Ishikawa (cell line): ENCODE measurements around the gene GRK3.

Experiments used
- CEBPB ChIP-seq: IDR thresholded peaks from 2 replicates; pipeline ENCODE4 v1.6.1; 2012
- CREB1 ChIP-seq: IDR thresholded peaks from 2 replicates; pipeline ENCODE4 v1.6.1; 2012; ENCODE audit warnings: low read depth
- EGR1 ChIP-seq: IDR thresholded peaks from 2 replicates; pipeline ENCODE4 v1.6.1; 2012
- EP300 ChIP-seq: IDR thresholded peaks from 2 replicates; pipeline ENCODE4 v1.6.1; 2012; ENCODE audit warnings: borderline replicate concordance
- FOXM1 ChIP-seq: IDR thresholded peaks from 2 replicates; pipeline ENCODE4 v1.6.1; 2012; ENCODE audit warnings: low read depth, borderline replicate concordance
- MAX ChIP-seq: IDR thresholded peaks from 2 replicates; pipeline ENCODE4 v1.6.1; 2012
- NFIC ChIP-seq: IDR thresholded peaks from 2 replicates; pipeline ENCODE4 v1.6.1; 2012
- RAD21 ChIP-seq: IDR thresholded peaks from 2 replicates; pipeline ENCODE4 v1.6.1; 2012; ENCODE audit warnings: low read depth
- REST ChIP-seq: IDR thresholded peaks from 2 replicates; pipeline ENCODE4 v1.6.1; 2012; ENCODE audit warnings: low read depth, mild to moderate bottlenecking
- TAF1 ChIP-seq: IDR thresholded peaks from 2 replicates; pipeline ENCODE4 v1.6.1; 2012; ENCODE audit warnings: low read depth, mild to moderate bottlenecking
- TCF12 ChIP-seq: IDR thresholded peaks from 2 replicates; pipeline ENCODE4 v1.6.1; 2012; ENCODE audit warnings: low read depth
- TEAD4 ChIP-seq: IDR thresholded peaks from 2 replicates; pipeline ENCODE4 v1.6.1; 2012
- USF1 ChIP-seq: IDR thresholded peaks from 2 replicates; pipeline ENCODE4 v1.6.1; 2012
- YY1 ChIP-seq: IDR thresholded peaks from 2 replicates; pipeline ENCODE4 v1.6.1; 2012; ENCODE audit warnings: low read depth
- ZBTB7A ChIP-seq: IDR thresholded peaks from 2 replicates; pipeline ENCODE4 v1.6.1; 2012; ENCODE audit warnings: low read depth

Gene GRK3

GRCh38 chr22:25643232-25644000 lies 78.9 kb downstream of the GRK3 start:
- TF ChIP-seq CREB1 = no peak
- TF ChIP-seq CEBPB = 0 out of 2 replicates have a peak, but pooled peaks have one; percentile 4

GRCh38 chr22:25644122-25644521 lies 79.6 kb downstream of the GRK3 start:
- TF ChIP-seq ZBTB7A (no peak), TAF1 (no peak), EGR1 (no peak), CEBPB (no peak), USF1 (no peak), NFIC (no peak), TCF12 (no peak), CREB1 (no peak), RAD21 (no peak), EP300 (no peak), YY1 (no peak), TEAD4 (no peak), REST (no peak)

- no peak for TF ChIP-seq USF1
- no peak for TF ChIP-seq EP300
- TF ChIP-seq RAD21 = no peak
- no peak for TF ChIP-seq ZBTB7A
- TF ChIP-seq YY1 = no peak
- no peak for TF ChIP-seq NFIC
- TF ChIP-seq REST = no peak
- no peak for TF ChIP-seq EGR1
- no peak for TF ChIP-seq FOXM1
- no peak for TF ChIP-seq MAX
- no peak for TF ChIP-seq CEBPB
- TF ChIP-seq TAF1 = no peak
- TF ChIP-seq CREB1 = no peak
- no peak for TF ChIP-seq TCF12
- no peak for TF ChIP-seq TEAD4
Observed at GRCh38 chr22:25645266-25645665, 80.8 kb downstream of the GRK3 start.

- TF ChIP-seq FOXM1 (no peak), TCF12 (no peak), CEBPB (no peak), EP300 (no peak), REST (no peak), ZBTB7A (no peak), TAF1 (no peak)
Observed at GRCh38 chr22:25645964-25646363, 81.5 kb downstream of the GRK3 start.

GRCh38 chr22:25650833-25651232 lies 86.4 kb downstream of the GRK3 start:
- TF ChIP-seq FOXM1 = no peak
- TF ChIP-seq EGR1 = no peak
- no peak for TF ChIP-seq MAX
- TF ChIP-seq EP300 = no peak
- no peak for TF ChIP-seq REST
- no peak for TF ChIP-seq CREB1
- TF ChIP-seq TEAD4 = no peak
- no peak for TF ChIP-seq NFIC
- no peak for TF ChIP-seq RAD21
- no peak for TF ChIP-seq CEBPB
- TF ChIP-seq TCF12 = no peak
- no peak for TF ChIP-seq USF1
- no peak for TF ChIP-seq YY1
- TF ChIP-seq TAF1 = no peak
- no peak for TF ChIP-seq ZBTB7A
